Activated effector memory CD4-positive, alpha-beta T cell treated with Interleukin-2 at 50 U/mL for 16 hours (primary cell): ENCODE measurements around the gene SARDH.

Experiments used
- DNase-seq: peaks from one replicate; pipeline ENCODE4 v3.0.0-alpha.2; 2020

SARDH gene

DNA sequence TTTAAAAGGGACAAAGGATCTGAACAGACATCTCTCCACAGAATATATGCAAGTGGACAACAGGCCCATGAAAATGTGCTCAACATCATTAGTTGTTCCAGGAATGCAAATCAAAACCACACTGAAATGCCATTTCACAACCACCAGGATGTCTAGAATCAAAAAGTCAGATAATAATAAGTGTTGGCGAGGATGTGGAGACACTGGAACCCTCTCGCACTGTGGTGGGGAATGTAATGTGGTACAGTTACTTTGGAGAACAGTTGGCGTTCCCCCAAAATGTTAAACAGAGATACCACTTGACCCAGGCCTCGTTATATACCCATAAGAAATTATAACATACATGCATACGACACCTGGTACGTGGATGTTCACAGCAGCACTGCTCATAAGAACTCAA is 38.6 kb downstream of the SARDH start:
- no peak for DNase-seq

DNA sequence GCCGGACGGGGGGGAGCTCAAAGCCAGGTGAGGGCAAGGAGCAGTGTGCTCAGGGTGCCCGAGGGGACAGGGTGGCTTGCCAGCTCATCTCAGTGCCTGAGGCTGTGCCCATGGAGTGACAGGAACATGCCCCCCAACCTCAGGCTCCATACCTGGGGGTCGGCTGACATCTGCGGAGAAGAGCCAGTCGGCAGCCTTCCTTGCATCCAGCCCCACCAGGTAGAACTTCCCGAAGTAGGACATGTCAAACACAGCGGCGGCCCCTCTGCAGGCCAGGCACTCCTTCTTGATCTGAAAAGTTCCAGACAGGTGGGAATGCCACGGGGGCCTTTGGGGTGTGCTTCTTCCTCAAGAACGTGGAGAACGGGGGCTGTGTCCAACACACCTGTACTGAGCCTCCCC is 42.1 kb downstream of the SARDH start:
- no peak for DNase-seq

DNA sequence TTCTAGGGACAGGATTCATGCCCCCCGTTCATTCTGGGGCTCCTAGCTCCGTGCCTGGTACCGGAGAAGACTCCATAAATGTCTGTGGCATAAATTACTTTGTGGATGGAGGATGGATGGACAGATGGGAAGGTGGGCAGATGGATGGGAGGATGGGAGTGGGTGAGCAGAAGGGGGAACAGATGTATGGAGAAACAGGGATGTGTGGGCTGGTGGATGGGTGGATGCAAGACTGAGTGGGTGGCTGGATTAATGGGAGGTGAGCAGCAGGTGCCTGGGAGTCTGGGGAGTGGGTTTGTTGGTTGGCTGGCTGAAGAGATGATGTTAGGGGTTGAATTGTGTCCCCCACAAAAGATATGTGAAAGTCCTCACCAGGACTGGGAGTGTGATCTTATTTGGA is 43.5 kb downstream of the SARDH start:
- DNase-seq, result no peak

GRCh38 chr9:133693703-133694529 is 44.2 kb downstream of the SARDH start:
- DNase-seq, result no peak

DNA sequence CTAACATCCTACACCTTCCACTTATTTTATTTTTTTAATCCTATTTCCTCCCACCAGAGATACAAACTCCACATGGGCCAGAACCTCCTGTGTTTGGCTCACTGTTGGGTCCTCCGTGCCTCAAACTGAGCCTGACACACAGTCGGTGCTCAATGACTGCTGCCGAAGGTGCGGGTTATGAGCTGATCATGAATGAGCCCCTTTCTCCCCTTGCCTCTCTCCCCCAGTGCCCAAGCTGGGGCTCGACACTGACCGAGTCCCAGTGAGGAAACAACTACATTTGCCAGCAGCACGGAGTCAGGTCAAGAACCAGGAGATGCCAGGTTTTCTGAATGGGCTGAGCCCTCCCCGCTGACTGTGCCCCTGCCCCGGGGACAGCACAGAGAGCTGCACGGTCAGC is 45.0 kb downstream of the SARDH start:
- DNase-seq, result no peak

- DNase-seq, result no peak
Measured at GRCh38 chr9:133692364-133692985, 45.7 kb downstream of the SARDH start.

- DNase-seq, result no peak
Measured at GRCh38 chr9:133691626-133692363, 46.4 kb downstream of the SARDH start.

DNA sequence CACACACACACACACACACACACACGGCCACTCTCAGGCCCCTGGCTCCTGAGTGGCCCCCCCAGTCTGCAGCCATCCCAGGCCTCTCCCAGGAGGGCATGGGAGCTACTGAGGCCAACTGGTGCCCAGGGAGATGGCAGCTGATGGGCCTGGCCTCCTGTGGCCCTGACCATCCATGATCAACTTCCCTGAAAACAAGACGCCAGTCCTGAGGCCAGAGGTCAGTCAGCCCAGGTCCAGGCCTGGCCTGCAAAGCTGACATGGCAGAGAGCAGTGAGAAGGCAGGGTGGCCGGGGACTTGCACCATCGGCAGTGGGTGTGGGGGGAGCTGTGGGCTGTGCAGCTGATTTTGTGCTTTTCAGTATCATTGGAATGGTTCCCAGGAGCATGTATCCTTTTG is 47.0 kb downstream of the SARDH start:
- DNase-seq, result no peak

DNA sequence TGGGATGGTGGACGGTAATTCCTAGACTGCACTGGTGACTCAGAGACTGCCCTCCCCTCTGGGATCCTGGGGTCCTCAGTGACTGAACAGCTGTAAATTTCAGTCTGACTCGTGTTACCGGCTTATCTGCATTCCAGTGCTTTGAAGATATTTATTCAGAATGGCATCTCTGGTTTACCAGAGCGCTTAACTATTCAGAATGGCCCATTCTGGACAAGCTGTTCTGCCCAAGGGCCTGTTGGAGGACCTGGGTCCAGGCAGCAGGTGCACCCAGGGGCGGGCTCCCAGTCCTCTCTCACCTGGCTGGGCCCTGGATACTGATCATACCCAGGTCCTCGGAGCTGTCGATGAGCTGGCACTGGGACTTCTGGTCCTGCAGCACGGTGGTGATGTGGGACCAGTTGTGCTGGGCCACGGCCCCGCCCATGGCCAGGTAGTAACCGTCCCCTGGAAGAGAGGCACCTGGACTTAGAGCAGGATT is 48.0 kb downstream of the SARDH start:
- DNase-seq, result no peak

DNA sequence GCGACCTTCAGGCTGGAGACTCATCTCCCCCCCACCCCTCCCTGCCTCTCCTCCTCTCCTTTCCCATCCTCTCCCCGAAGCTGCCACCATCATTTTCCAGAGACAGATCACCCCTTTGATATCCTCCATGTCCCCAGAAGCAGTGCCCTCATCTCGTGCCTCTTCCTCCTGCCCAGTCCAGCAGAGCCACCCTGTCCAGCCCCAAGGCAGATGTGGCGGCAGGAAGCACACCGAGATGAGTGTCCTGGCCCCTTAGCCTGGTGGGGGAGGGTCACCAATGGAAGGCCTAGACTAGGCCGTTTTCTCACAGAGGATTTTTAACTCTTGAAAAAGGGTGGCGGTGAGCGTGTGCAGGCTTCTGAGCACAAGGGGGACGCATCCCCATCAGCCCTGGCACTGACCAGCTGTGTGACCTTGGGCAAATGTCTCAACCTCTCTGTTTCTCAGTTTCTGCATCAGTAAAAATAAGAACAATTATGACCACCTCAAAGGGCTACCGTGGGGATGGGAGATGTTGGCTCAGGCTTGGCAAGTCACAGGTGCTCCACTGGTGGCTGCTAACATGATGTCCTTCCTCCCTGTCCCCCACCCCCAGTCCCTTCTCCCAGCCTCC is 48.9 kb downstream of the SARDH start:
- no peak for DNase-seq

GRCh38 chr9:133687856-133688761 is 50.0 kb downstream of the SARDH start:
- no peak for DNase-seq

DNA sequence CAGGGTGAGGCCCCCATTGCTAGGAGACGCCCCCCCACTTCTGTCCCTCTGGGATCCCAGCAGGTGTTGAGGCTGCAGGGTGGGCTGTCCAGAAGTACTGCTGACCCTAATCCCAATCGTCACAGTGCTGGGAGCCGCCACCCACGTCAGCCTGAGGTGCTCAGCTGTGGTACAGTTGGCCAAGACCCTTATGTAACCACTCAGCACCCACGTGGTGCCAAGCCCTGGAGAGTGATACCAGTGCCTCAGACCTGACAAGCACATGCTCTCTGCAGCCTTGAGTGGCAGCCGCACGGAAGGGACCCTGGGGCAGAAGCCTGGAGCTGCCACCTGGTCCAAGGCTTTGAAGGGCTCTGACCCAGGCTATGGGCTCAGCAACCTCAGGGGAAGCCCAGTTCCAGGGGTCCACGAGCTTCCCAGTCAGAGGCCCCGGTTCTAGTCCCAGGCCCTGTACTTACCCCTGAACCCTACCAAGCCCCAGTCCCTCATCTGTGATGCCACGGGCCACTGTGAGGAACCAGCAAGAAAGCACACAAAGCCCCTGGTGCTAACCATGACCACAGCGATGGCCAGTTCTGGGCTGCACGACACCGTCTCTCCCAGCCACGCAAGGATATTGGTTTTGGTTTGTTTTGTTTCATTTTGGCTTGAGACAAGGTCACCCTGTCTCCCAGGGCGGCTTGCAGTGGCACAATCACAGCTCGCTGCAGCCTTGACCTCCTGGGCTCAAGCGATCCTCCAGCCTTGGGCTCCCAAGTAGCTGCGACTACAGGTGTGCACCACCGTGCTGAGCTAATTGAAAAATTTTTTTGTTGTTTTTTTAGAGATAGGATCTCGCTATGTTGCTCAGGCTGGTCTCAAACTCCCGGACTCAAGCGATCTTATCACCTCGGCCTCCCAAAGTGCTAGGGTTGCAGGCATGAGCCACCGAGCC is 51.2 kb downstream of the SARDH start:
- no peak for DNase-seq

DNA sequence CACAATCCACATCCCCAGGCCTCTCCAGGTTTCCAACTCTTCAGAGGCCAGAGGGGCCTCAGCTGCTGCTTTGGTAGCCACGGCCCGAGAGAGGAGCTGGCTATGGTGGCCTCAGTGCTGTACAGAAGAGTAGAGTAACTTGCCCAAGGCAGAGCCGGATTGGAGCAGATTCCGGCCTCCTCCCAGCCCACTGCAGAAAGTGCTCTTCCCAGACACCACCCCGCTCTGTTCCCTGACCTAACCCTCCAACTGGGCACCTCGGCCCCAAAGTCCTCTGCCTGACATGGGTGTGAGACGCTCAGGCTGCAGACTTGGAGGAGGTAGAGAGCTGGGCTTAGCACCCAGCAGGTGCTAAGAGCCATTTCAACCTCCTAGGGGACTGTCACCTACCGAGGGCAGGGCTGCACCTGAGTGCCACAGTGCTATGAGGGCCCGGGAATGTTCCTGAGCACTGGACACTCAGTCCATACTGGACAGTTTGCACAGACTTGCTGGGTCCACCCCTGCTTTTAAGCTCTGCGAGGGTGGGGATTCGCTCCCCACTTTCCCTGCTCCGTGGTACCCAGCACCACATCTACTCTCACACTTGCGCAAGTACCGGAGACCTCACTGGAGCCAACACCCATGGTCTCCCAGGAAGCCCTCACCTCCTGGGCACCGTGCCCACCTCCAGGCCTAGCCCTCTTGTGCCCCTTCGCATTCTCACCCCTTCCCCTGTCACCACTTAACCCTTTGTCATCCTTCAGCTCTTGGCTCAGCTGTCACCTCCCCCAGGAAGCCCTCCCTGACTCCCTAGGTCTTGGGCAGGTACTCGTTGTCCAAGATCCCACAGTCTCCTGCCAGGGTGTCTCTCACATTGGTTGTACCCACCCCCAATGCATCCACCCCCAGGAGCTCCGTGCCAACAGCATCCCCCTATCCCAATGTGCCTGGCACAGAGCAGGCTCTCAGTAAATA is 52.2 kb downstream of the SARDH start:
- no peak for DNase-seq

GRCh38 chr9:133684936-133685361 is 53.2 kb downstream of the SARDH start:
- no peak for DNase-seq

DNA sequence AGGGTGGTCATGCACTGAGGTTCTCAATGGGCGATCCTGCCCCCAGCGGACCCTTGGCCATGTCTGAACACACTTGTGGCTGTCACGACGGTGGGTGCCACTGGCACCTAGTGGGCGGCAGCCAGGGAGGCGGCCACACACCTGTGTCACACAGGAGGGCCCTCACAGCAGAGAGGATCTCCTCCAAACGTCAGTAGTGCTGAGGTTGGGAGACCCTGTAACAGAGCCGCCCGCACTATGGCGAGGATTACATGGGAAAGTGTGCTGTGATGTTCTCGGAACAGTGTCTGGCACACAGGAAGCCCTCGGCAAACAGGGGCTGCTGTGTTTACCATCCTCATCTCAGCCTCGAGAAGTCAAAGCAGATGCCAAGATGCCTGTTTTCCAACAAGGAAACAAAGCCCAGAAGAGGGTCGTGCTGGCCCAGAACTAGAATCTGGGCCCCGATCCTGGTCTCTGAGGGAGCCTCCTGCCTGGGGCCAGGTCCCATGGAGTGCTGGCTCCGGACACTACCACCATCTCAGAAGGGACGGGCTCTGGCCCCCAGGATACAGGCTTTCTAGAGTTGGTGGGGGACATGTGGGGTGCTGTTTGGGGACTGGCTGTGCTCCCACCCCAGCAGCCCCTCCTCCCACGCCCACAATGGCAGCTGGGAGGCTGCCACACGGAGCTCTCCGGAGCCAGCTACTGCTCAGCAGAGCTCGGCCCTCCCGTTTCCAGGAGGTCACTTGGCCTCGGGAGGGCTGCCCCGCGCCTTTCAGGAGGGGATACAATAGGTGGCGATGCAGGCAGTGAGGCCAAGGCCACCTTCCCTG is 53.8 kb downstream of the SARDH start:
- DNase-seq, result no peak

DNA sequence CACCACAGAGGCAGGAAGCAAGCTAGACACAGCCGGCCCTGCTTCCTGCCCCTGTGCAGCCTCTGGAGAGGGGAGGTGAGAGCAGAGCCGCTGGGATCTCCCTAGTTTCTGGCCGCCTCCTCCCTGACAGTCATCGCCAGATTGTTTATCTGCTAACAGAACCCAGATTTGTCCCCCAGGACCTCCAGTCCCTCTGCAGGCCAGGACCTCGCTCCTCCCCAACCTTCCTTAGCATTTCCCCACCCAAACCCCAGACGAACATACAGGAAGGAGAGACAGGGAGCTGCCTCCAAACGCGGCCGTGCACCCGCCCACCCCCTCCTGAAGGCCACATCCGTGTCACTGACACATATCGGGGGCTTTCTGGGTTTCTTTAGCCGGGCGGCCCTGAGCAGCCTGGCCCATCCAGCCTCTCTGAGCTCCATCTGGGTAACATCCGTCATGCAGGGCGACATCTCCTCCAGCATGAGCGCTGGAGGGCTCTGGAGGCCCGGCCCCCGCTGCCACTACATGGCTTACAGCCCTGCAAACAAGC is 54.5 kb downstream of the SARDH start:
- DNase-seq, result peak; percentile 75

GRCh38 chr9:133682818-133683585 is 55.1 kb downstream of the SARDH start:
- peak; percentile 14 for DNase-seq
